Testis (tissue), 2 donors: ENCODE results near the gene TRIM58.

Experiments
- POLR2A ChIP-seq: fragments of 450-650 bp; IDR thresholded peaks from one replicate; pipeline ENCODE4 v1.6.1; 2017; ENCODE audit warnings: antibody characterized with exemption, mild to moderate bottlenecking, moderate library complexity
- TF ChIP-seq, protein P1 (sequence below), 3 experiments: fragments of 450-650 bp in 2 of 3; fragments of 200-600 bp in 1 of 3; sonication (generic) in 1 of 3; IDR thresholded peaks; one replicate each; pipeline ENCODE4 v1.5.1; 2016 to 2019; ENCODE audit warnings: antibody characterized with exemption in 3 of 3, mild to moderate bottlenecking in 2 of 3, moderate library complexity in 1 of 3

DNA sequence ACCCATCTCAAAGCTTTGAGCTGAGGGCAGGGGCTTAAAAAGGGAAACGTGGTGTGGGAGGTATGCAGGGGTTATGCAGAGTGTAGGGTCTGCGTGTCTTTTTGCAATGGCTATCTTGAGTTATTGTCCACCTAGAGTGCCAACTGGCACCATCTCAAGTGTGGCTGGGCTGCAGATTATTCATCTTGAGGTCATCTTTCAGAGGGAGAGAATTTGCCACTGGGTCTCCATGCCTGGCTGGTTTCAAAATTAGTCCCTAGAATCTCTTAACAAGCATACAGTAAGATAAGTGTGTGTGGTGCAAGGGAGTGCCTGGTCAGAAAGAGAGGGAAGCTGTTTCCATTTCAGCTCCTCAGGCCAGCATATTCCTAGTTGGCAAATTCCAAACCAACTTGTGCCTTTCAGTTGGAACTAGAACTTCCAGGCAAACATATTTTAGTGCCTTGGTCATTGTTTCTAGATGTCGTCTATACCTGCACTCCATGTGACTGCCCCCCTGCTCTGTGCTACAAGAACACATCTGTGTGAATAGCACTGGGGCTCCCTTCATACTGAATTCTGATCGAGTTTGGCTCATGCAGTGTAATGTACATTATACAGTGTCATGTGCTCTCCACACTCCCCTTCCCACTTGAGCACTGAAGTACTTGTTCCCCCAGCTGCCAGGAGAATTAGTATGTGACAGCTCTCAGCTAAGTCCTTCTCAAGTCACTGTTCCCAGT is 58.1 kb downstream of the TRIM58 start:
- TF ChIP-seq, protein P1, sequence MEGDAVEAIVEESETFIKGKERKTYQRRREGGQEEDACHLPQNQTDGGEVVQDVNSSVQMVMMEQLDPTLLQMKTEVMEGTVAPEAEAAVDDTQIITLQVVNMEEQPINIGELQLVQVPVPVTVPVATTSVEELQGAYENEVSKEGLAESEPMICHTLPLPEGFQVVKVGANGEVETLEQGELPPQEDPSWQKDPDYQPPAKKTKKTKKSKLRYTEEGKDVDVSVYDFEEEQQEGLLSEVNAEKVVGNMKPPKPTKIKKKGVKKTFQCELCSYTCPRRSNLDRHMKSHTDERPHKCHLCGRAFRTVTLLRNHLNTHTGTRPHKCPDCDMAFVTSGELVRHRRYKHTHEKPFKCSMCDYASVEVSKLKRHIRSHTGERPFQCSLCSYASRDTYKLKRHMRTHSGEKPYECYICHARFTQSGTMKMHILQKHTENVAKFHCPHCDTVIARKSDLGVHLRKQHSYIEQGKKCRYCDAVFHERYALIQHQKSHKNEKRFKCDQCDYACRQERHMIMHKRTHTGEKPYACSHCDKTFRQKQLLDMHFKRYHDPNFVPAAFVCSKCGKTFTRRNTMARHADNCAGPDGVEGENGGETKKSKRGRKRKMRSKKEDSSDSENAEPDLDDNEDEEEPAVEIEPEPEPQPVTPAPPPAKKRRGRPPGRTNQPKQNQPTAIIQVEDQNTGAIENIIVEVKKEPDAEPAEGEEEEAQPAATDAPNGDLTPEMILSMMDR (IDR thresholded peaks at IDR 0.05): no peak
- TF ChIP-seq POLR2A: no peak
